PC-9 (cell line): ENCODE results near the gene CRACR2A. TPM values are rescaled to one million over a fixed set of nuclear protein-coding genes. Genes with fewer than 3 reads are reported as not detected.

Experiments used
- BruUV-seq: library from RNA; stranded (reverse); fragments of 400-500 nt; replicated peaks from 2 replicates; lab custom pipeline; 2021; lab: Mats Ljungman, UMichigan
- CTCF ChIA-PET: fragments of 300-600 bp; sonication (Branson Sonifier 250); formaldehyde crosslinking; loops from one replicate; lab custom pipeline; 2022; ENCODE audit warnings: antibody characterized with exemption; lab: Charles Lee
- POLR2A ChIA-PET: fragments of 300-600 bp; sonication (Branson Sonifier 250); formaldehyde crosslinking; loops from one replicate; lab custom pipeline; 2022; ENCODE audit warnings: antibody characterized with exemption; ENCODE audit not compliant: unreplicated experiment; lab: Charles Lee
- DNase-seq, 2 experiments: peaks; one replicate each; pipeline versions ENCODE4 v3.0.0 to v3.0.0-alpha.2; 2015 to 2022; ENCODE audit warnings: mixed read lengths in 1 of 2
- H2AFZ ChIP-seq: fragments of 200-600 bp; sonication (generic); 2 replicates; pipeline ENCODE4 v1.8.1; 2017; ENCODE audit warnings: antibody characterized with exemption
- H3F3A ChIP-seq: fragments of 200-600 bp; sonication (generic); 2 replicates; pipeline ENCODE4 v1.8.1; 2017; ENCODE audit warnings: antibody characterized with exemption, mild to moderate bottlenecking, low read depth; ENCODE audit not compliant: insufficient read depth
- H3K27ac ChIP-seq: fragments of 200-600 bp; sonication (generic); 2 replicates; pipeline ENCODE4 v1.6.1; 2016; ENCODE audit warnings: mixed run types
- H3K27me3 ChIP-seq: fragments of 200-600 bp; sonication (generic); 2 replicates; pipeline ENCODE4 v1.6.1; 2016; ENCODE audit warnings: low read depth, mixed run types; ENCODE audit not compliant: insufficient read depth
- H3K36me3 ChIP-seq: fragments of 200-600 bp; sonication (generic); 2 replicates; pipeline ENCODE4 v1.6.1; 2016; ENCODE audit warnings: low read depth, mixed run types
- H3K4me1 ChIP-seq: fragments of 200-600 bp; sonication (generic); replicated peaks from 2 replicates; pipeline ENCODE4 v1.6.1; 2016; ENCODE audit warnings: mixed run types; ENCODE audit not compliant: insufficient read depth
- H3K4me2 ChIP-seq: fragments of 200-600 bp; sonication (generic); 2 replicates; pipeline ENCODE4 v1.6.1; 2017; ENCODE audit warnings: mixed run types
- H3K4me3 ChIP-seq: fragments of 200-600 bp; sonication (generic); 2 replicates; pipeline ENCODE4 v1.6.1; 2016; ENCODE audit warnings: mixed run types
- H3K79me2 ChIP-seq: fragments of 200-600 bp; sonication (generic); 2 replicates; pipeline ENCODE4 v1.6.1; 2017; ENCODE audit warnings: low read depth, mixed run types
- H3K9me2 ChIP-seq: fragments of 200-600 bp; sonication (generic); 2 replicates; pipeline ENCODE4 v1.8.1; 2017; ENCODE audit warnings: mild to moderate bottlenecking; ENCODE audit not compliant: insufficient read depth
- H3K9me3 ChIP-seq: fragments of 200-600 bp; sonication (generic); 2 replicates; pipeline ENCODE4 v1.8.1; 2016; ENCODE audit warnings: low read depth; ENCODE audit not compliant: insufficient read depth
- H4K20me1 ChIP-seq: fragments of 200-600 bp; sonication (generic); 2 replicates; pipeline ENCODE4 v1.8.1; 2017; ENCODE audit not compliant: insufficient read depth
- EZH2 ChIP-seq: fragments of 200-600 bp; sonication (generic); IDR thresholded peaks from 2 replicates; pipeline ENCODE4 v1.8.0; 2017; ENCODE audit warnings: antibody characterized with exemption, low read depth
- intact Hi-C: fragments of 100-400 bp; cut with micrococcal nuclease; formaldehyde crosslinking; loops from one replicate; pipeline ENCODE4 v1.10.0; 2022; ENCODE audit not compliant: unreplicated experiment
- total RNA-seq: library from RNA; stranded (reverse); gene quantifications from 2 replicates; pipeline ENCODE4 v1.2.3, GENCODE V29; 2021
- TF ChIP-seq, protein P1 (sequence below): fragments of 200-600 bp; sonication (generic); conservative IDR thresholded peaks from 2 replicates; pipeline ENCODE4 v1.6.1; 2017; ENCODE audit warnings: mixed run types, antibody characterized with exemption, mild to moderate bottlenecking, moderate library complexity

The CRACR2A gene
- total RNA-seq, 1 experiment from 2014 or later, result not detected

DNA sequence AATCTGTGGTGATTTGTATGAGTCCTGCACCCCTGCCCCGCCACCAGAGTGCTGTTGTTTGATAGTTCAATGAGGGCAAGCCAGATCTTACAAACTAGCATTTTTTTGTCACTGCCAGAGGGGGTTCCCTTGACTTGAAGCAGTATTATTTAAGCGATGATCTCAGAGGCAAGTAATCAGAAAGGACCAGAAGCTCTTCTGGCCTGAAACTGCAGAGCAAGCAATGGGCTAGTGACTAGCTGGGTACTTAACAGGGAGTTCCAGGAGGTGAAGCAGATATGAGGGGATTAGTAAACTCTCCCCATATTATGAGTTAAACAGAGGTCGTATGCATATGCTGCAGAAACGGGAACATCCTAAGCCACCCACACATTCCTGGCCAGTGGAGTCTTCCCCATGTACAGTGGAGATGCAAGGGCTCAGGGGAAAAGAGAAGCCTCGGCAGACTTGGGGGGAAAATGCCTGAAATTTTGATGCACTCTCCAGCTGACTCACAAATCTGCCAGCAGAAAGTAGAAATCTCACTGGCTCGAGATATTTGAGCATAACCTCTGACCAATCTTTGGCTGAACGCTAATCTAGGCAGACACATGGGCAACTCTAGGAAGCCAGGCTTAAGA lies 8.3 kb upstream of the CRACR2A start:
- no TSS peak for BruUV-seq
- no peaks in the 10 kb centered on the region for H3K36me3 ChIP-seq
- intact Hi-C loops, result no loop called here
- 0 out of 2 replicates have a peak, but pooled peaks cover 6% of the 10 kb centered on the region for H3K9me3 ChIP-seq
- no peak for TF ChIP-seq EZH2
- TF ChIP-seq, protein P1, sequence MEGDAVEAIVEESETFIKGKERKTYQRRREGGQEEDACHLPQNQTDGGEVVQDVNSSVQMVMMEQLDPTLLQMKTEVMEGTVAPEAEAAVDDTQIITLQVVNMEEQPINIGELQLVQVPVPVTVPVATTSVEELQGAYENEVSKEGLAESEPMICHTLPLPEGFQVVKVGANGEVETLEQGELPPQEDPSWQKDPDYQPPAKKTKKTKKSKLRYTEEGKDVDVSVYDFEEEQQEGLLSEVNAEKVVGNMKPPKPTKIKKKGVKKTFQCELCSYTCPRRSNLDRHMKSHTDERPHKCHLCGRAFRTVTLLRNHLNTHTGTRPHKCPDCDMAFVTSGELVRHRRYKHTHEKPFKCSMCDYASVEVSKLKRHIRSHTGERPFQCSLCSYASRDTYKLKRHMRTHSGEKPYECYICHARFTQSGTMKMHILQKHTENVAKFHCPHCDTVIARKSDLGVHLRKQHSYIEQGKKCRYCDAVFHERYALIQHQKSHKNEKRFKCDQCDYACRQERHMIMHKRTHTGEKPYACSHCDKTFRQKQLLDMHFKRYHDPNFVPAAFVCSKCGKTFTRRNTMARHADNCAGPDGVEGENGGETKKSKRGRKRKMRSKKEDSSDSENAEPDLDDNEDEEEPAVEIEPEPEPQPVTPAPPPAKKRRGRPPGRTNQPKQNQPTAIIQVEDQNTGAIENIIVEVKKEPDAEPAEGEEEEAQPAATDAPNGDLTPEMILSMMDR, result no peak
- H3K27me3 ChIP-seq, result peaks cover 37% of the 10 kb centered on the region
- no peak overlapping the region for H3K4me2 ChIP-seq
- H3K79me2 ChIP-seq, result no peaks in the 10 kb centered on the region
- H3K27ac ChIP-seq, result no peak overlapping the region
- H2AFZ ChIP-seq, result no peak overlapping the region
- ChIA-PET CTCF (no interaction called here), POLR2A (no interaction called here)
- no peaks in the 10 kb centered on the region for H3K9me2 ChIP-seq
- H4K20me1 ChIP-seq, result peaks cover 7% of the 10 kb centered on the region; the same call in 1 of the 2 replicates
- no peaks in the 10 kb centered on the region for H3F3A ChIP-seq
- no peak for DNase-seq
- no peak overlapping the region for H3K4me3 ChIP-seq
- no peaks in the 10 kb centered on the region for H3K4me1 ChIP-seq

DNA sequence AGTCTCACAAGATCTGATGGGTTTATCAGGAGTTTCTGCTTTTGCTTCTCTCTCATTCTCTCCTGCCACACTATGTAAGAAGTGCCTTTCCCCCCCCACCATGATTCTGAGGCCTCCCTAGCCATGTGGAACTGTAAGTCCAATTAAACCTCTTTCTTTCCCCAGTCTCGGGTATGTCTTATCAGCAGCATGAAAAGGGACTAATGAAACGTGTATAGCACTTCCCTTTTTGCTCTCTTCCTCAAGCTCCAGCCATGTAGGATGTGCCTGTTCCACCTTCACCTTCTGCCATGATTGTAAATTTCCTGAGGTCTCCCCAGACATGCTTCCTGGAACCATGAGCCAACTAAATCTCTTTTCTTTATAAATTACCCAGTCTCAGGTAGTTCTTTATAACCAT lies 7.0 kb upstream of the CRACR2A start:
- BruUV-seq, result no TSS peak
- ChIA-PET CTCF (no interaction called here), POLR2A (no interaction called here)
- Histone ChIP-seq H3K4me2 (no peak overlapping the region), H3K4me3 (no peak overlapping the region), H2AFZ (no peak overlapping the region), H3K27me3 (peaks cover 26% of the 10 kb centered on the region), H3K27ac (no peak overlapping the region), H3K36me3 (no peaks in the 10 kb centered on the region), H4K20me1 (peaks cover 7% of the 10 kb centered on the region; the same call in 1 of the 2 replicates), H3F3A (no peaks in the 10 kb centered on the region), H3K4me1 (no peaks in the 10 kb centered on the region), H3K9me2 (no peaks in the 10 kb centered on the region), H3K79me2 (no peaks in the 10 kb centered on the region), H3K9me3 (0 out of 2 replicates have a peak, but pooled peaks cover 6% of the 10 kb centered on the region)
- no peak for DNase-seq
- intact Hi-C loops, result no loop called here
- TF ChIP-seq, protein P1, result no peak
- no peak for TF ChIP-seq EZH2

DNA sequence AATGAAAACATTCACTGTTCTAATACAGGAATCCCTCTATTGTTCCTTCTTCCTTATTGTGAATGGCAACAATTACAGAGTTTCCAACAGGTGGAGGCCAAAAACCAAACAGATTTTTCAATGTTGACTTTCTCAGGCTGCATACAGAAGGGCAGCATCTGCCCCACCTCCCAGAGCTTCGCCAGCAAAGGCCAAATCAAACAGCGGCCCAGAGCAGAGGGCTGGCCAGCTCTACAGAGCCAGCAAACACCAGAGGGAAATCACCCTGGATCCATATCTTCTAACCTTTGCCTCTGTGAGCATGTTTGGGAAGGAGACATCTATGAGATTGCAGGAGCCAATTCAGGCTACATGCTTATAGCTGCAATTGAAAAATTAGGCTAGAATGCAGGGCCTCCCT lies 4.4 kb upstream of the CRACR2A start:
- Histone ChIP-seq H3K4me1 (no peaks in the 10 kb centered on the region), H3K4me3 (no peak overlapping the region), H3K27me3 (peaks cover 8% of the 10 kb centered on the region; the same call in 1 of the 2 replicates), H3F3A (no peaks in the 10 kb centered on the region), H3K4me2 (no peak overlapping the region), H3K9me3 (0 out of 2 replicates have a peak, but pooled peaks cover 6% of the 10 kb centered on the region), H2AFZ (no peak overlapping the region), H3K36me3 (no peaks in the 10 kb centered on the region), H3K27ac (no peak overlapping the region), H3K9me2 (no peaks in the 10 kb centered on the region), H3K79me2 (no peaks in the 10 kb centered on the region), H4K20me1 (peaks cover 2% of the 10 kb centered on the region; the same call in 1 of the 2 replicates)
- no peak for DNase-seq
- TF ChIP-seq EZH2, result no peak
- TF ChIP-seq, protein P1, result no peak
- CTCF ChIA-PET, result no interaction called here
- POLR2A ChIA-PET, result no interaction called here
- no TSS peak for BruUV-seq
- intact Hi-C loops, result no loop called here
